Fibroblast of villous mesenchyme (primary cell): ENCODE measurements around the gene OSBPL9. TPM values are rescaled to one million over a fixed set of nuclear protein-coding genes. Genes with fewer than 3 reads are reported as not detected.

ENCODE experiments used
- DNase-seq: peaks from one replicate; pipeline ENCODE4 v3.0.0-alpha.2; 2010; ENCODE audit warnings: low read depth
- H3K4me3 ChIP-seq: 2 replicates; pipeline ENCODE4 v1.5.1; 2011; ENCODE audit warnings: low read depth, mild to moderate bottlenecking, low read length
- total RNA-seq: library from RNA; depleted of rRNA; stranded (reverse); fragments of >200 nt; gene quantifications from 2 replicates; pipeline ENCODE4 v1.2.3, GENCODE V29; 2012
- TF ChIP-seq, protein P1 (sequence below): IDR thresholded peaks from 2 replicates; pipeline ENCODE4 v1.5.1; 2012; ENCODE audit warnings: low read depth, mild to moderate bottlenecking, low read length; ENCODE audit not compliant: insufficient read depth

Gene OSBPL9
- total RNA-seq, 1 donor, result 103 TPM

DNA sequence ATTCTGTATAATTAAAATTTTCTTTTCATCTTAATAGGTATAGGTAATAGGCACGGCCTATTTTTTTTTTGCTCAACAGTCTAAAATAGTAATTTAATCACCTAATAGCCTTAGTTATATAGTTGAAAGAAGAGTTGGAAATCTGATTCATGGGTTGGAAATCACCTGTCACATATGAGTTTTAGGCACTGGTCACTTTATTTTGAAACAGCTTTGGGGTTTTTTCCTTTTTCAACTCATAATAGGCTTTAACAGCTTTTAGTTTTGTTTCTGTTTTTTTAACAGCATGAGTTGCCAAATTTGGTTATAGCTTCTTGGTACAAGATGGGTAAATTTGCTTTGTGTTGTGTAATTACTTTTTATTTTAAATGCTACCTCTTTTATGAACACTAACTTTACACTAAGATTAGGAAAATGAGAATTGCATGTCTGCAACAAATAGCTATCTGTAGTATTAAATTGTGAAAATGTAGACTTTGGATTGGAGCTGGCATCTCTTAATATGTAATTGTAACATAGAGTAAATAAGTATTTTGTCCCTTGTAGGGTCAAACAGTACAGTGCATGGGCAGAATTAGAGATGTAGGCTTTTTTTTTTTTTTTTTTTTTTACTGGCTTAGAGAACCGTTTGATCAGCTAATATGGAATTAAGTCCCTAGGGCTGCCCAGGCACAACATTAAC, 109.8 kb downstream of the OSBPL9 start:
- no peak overlapping the region for H3K4me3 ChIP-seq
- TF ChIP-seq, protein P1, sequence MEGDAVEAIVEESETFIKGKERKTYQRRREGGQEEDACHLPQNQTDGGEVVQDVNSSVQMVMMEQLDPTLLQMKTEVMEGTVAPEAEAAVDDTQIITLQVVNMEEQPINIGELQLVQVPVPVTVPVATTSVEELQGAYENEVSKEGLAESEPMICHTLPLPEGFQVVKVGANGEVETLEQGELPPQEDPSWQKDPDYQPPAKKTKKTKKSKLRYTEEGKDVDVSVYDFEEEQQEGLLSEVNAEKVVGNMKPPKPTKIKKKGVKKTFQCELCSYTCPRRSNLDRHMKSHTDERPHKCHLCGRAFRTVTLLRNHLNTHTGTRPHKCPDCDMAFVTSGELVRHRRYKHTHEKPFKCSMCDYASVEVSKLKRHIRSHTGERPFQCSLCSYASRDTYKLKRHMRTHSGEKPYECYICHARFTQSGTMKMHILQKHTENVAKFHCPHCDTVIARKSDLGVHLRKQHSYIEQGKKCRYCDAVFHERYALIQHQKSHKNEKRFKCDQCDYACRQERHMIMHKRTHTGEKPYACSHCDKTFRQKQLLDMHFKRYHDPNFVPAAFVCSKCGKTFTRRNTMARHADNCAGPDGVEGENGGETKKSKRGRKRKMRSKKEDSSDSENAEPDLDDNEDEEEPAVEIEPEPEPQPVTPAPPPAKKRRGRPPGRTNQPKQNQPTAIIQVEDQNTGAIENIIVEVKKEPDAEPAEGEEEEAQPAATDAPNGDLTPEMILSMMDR, result no peak
- DNase-seq, result no peak

DNA sequence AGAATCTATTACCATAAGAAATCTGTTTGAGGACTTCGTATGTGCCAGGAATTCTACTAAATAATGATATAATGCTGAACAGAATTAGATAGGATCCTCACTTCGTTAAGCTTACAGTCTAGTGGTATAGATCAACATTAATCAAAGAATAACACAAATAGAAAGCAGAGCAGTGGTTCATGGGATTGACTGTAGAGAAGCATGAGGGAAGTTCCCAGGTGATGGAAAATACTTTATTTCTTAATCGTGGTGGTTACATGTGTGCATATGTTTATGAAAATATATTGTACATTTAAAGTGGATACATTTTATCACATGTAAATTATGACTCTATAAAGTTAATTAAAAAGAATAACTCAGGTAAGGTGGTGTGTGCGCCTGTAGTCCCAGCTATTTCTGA, 110.5 kb downstream of the OSBPL9 start:
- no peak overlapping the region for H3K4me3 ChIP-seq
- no peak for DNase-seq
- TF ChIP-seq, protein P1, result no peak

DNA sequence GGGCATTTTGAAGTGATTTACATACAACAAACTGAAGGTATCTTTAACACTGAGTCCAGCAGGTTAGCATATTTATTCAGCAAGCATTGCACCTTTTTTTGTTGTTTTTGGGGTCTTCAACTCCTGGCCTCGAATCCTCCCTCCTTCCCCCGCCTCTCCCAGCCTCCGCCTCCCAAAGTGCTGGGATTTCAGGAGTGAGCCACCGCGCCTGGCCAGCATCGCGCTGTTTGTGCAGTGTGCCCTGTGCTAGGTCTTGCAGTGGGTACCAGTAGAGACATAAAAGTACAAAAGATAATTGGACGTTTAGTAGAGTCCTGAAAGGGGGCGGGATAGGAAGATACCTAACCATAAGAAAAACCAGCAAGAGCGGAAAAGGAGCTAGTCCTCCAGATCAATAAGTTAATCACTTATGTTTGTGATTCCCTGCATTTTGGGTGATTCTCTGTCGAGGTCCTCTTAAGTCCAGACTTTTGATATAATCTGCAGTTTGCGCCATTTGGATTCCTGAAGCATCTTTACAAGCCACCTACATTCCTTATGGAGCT, 111.8 kb downstream of the OSBPL9 start:
- TF ChIP-seq, protein P1, result no peak

DNA sequence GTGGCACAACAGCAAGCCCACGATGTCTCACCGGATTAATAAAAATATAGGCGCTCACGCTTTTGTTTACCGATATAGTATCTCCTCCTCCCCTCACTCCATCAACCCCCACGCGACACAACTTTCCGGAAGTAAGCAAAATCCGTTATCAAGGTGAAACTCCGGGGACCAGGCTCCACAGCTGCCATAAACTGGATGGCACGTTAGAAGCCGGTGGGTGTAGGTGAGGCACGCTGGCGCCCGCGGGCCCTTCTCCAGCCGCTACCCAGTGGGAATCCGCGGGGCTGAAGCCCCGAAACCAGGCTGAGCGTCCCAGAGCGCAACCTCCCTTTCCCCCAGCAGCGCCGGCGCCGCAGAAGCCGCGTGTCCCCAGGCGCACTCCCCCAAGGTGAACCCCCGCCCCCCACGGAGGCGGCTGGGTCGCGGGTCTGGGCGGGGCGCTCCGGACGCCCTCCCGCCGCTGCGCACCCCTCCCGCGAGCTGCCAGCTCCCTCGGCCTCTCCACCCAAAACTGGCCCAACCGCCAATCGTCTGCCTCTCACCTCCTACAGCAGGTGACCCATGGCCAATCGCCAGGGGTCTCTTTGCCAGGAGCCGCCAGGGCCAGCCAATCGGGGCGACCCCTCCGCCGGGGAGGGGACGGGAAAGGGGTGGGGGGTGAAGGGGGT, 112.4 kb downstream of the OSBPL9 start:
- TF ChIP-seq, protein P1, result no peak
- peak overlapping the region; percentile 82 for H3K4me3 ChIP-seq
- peak; percentile 92 for DNase-seq

More for the DNA sequence above, 111.8 kb downstream of the OSBPL9 start:
- no peak for DNase-seq
- H3K4me3 ChIP-seq, result peak overlapping the region; percentile 82

DNA sequence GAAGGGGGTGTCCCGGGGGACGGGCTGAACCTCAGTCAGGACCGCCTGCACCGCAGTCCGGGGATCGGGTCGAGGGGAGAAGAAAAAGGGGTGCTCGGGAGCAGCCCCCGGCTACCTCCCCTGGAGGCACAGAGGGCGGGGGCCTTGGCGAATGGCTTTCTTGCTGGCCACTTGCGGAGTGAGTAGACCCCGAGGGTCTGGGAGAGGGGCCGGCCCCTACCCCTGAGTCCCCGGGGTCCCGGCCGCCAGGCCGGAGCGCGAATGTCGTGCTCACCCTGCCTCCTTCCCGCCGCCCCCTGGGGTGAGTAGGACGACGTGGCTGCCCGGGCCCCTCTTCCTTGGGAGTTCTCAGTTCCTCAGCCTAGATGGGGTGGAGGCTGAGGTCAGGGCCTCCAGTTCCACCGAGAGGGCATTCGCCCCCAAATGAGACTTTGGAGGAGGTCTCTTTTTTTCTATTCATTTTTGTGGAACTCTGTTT, 113.0 kb downstream of the OSBPL9 start:
- TF ChIP-seq, protein P1, result no peak
- H3K4me3 ChIP-seq, result peak overlapping the region; percentile 82
- DNase-seq, result peak; percentile 42

DNA sequence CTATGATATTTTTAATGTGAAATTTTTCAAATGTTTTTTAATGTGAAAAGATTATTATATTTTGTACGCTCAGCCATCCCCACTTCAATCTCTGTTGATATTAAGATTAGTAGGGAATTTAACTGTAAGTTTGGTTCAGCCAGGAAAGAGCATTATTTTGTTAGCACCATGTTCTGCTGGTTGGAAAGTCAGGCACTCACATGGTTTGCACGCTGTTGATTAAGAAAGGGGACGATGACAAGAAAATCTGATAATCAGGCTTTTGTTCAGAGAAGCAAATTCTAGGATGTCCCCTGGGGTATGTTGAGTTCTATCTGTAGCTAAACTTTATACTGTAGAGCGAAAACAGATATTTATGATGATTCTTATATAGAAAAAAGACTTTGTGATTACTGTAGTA, 115.1 kb downstream of the OSBPL9 start:
- TF ChIP-seq, protein P1, result no peak
- H3K4me3 ChIP-seq, result no peak overlapping the region
- no peak for DNase-seq
